Measurements from ENCODE around the gene SERINC5. TPM values are rescaled to one million over a fixed set of nuclear protein-coding genes. Genes with fewer than 3 reads are reported as not detected.
A peak's percentile ranks its signal among the peaks of the same experiment; 100 is the strongest.

SERINC5 gene
- total RNA-seq, 1 experiment from 2014 or later, result 128 TPM

DNA sequence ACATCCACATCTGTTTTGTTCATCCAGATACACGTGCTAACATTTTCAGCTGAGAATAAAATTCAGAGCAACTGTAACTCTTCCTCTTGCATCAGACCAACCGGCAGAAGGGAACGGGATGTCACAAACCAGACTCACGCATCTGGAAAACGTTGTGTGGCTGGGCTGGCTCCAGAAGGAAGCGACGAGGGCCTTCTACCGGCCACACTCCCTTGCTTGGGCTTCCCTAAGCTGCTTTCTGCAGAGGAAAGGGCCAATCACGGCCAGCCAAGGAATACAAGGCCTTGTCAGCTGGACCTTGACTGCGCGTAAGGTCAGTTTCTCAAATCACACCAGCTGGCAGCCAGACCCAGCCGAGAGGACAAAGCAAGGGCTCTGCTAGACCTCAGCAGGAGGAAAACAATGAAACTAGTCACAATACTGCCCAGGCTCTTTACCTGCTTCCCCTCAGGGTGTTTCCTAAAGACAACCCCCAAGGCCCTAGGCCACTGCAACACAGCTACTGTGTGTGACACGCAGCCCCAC is 114.6 kb downstream of the SERINC5 start (continued):
- TF ChIP-seq, protein P1, sequence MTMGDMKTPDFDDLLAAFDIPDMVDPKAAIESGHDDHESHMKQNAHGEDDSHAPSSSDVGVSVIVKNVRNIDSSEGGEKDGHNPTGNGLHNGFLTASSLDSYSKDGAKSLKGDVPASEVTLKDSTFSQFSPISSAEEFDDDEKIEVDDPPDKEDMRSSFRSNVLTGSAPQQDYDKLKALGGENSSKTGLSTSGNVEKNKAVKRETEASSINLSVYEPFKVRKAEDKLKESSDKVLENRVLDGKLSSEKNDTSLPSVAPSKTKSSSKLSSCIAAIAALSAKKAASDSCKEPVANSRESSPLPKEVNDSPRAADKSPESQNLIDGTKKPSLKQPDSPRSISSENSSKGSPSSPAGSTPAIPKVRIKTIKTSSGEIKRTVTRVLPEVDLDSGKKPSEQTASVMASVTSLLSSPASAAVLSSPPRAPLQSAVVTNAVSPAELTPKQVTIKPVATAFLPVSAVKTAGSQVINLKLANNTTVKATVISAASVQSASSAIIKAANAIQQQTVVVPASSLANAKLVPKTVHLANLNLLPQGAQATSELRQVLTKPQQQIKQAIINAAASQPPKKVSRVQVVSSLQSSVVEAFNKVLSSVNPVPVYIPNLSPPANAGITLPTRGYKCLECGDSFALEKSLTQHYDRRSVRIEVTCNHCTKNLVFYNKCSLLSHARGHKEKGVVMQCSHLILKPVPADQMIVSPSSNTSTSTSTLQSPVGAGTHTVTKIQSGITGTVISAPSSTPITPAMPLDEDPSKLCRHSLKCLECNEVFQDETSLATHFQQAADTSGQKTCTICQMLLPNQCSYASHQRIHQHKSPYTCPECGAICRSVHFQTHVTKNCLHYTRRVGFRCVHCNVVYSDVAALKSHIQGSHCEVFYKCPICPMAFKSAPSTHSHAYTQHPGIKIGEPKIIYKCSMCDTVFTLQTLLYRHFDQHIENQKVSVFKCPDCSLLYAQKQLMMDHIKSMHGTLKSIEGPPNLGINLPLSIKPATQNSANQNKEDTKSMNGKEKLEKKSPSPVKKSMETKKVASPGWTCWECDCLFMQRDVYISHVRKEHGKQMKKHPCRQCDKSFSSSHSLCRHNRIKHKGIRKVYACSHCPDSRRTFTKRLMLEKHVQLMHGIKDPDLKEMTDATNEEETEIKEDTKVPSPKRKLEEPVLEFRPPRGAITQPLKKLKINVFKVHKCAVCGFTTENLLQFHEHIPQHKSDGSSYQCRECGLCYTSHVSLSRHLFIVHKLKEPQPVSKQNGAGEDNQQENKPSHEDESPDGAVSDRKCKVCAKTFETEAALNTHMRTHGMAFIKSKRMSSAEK (CRISPR knock-in tag; IDR thresholded peaks at IDR 0.05; ENCODE audit: borderline replicate concordance), result peak; percentile 54; the same call in 1 of the 2 replicates
- TF ChIP-seq, protein P2, sequence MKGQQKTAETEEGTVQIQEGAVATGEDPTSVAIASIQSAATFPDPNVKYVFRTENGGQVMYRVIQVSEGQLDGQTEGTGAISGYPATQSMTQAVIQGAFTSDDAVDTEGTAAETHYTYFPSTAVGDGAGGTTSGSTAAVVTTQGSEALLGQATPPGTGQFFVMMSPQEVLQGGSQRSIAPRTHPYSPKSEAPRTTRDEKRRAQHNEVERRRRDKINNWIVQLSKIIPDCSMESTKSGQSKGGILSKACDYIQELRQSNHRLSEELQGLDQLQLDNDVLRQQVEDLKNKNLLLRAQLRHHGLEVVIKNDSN (CRISPR knock-in tag; IDR thresholded peaks at IDR 0.05), result no peak
- peak; percentile 61; the same call in 1 of the 2 replicates for TF ChIP-seq MYBL2 (CRISPR knock-in tag; IDR thresholded peaks at IDR 0.05)
- TF ChIP-seq IRF1 (CRISPR knock-in tag; IDR thresholded peaks at IDR 0.05), result no peak
- TF ChIP-seq ATF1 (CRISPR knock-in tag; IDR thresholded peaks at IDR 0.05), result no peak
- no peak for TF ChIP-seq ATF6 (CRISPR knock-in tag; IDR thresholded peaks at IDR 0.05)
- peak; percentile 37; the same call in 1 of the 2 replicates for TF ChIP-seq USF2 (CRISPR knock-in tag; IDR thresholded peaks at IDR 0.05)
- TF ChIP-seq PREB (CRISPR knock-in tag; IDR thresholded peaks at IDR 0.05; ENCODE audit: borderline replicate concordance), result no peak
- TF ChIP-seq, protein P3, sequence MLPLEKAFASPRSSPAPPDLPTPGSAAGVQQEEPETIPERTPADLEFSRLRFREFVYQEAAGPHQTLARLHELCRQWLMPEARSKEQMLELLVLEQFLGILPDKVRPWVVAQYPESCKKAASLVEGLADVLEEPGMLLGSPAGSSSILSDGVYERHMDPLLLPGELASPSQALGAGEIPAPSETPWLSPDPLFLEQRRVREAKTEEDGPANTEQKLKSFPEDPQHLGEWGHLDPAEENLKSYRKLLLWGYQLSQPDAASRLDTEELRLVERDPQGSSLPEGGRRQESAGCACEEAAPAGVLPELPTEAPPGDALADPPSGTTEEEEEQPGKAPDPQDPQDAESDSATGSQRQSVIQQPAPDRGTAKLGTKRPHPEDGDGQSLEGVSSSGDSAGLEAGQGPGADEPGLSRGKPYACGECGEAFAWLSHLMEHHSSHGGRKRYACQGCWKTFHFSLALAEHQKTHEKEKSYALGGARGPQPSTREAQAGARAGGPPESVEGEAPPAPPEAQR (CRISPR knock-in tag; IDR thresholded peaks at IDR 0.05), result no peak
- TF ChIP-seq TCF7 (CRISPR knock-in tag; IDR thresholded peaks at IDR 0.05; ENCODE audit: low read depth), result no peak
- TF ChIP-seq TEAD1 (CRISPR knock-in tag; IDR thresholded peaks at IDR 0.05), result 0 out of 2 replicates have a peak, but pooled peaks have one; percentile 55
- TF ChIP-seq TP53 (CRISPR knock-in tag; IDR thresholded peaks at IDR 0.05), result no peak
- TF ChIP-seq NR1H2 (CRISPR knock-in tag; IDR thresholded peaks at IDR 0.05), result no peak
- TF ChIP-seq ELF4 (CRISPR knock-in tag; IDR thresholded peaks at IDR 0.05; ENCODE audit: low read depth), result no peak
- TF ChIP-seq, protein P4, sequence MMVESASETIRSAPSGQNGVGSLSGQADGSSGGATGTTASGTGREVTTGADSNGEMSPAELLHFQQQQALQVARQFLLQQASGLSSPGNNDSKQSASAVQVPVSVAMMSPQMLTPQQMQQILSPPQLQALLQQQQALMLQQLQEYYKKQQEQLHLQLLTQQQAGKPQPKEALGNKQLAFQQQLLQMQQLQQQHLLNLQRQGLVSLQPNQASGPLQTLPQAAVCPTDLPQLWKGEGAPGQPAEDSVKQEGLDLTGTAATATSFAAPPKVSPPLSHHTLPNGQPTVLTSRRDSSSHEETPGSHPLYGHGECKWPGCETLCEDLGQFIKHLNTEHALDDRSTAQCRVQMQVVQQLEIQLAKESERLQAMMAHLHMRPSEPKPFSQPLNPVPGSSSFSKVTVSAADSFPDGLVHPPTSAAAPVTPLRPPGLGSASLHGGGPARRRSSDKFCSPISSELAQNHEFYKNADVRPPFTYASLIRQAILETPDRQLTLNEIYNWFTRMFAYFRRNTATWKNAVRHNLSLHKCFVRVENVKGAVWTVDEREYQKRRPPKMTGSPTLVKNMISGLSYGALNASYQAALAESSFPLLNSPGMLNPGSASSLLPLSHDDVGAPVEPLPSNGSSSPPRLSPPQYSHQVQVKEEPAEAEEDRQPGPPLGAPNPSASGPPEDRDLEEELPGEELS (CRISPR knock-in tag; IDR thresholded peaks at IDR 0.05), result no peak
- no peak for TF ChIP-seq ERG (CRISPR knock-in tag; IDR thresholded peaks at IDR 0.05)
- TF ChIP-seq IRF2 (CRISPR knock-in tag; IDR thresholded peaks at IDR 0.05; ENCODE audit: borderline replicate concordance, low read depth), result no peak
- TF ChIP-seq, protein P5, sequence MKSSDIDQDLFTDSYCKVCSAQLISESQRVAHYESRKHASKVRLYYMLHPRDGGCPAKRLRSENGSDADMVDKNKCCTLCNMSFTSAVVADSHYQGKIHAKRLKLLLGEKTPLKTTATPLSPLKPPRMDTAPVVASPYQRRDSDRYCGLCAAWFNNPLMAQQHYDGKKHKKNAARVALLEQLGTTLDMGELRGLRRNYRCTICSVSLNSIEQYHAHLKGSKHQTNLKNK (CRISPR knock-in tag; IDR thresholded peaks at IDR 0.05), result no peak
- TF ChIP-seq ZNF219 (CRISPR knock-in tag; IDR thresholded peaks at IDR 0.05; ENCODE audit: borderline replicate concordance), result no peak
- TF ChIP-seq ZNF423 (CRISPR knock-in tag; IDR thresholded peaks at IDR 0.05), result no peak
- no peak for TF ChIP-seq TEAD4 (CRISPR knock-in tag; IDR thresholded peaks at IDR 0.05)

Data from WTC11 (cell line).